Endodermal cell (in vitro differentiated cells): ENCODE results near the gene SLC28A2. TPM values are rescaled to one million over a fixed set of nuclear protein-coding genes. Genes with fewer than 3 reads are reported as not detected.

Experiments
- DNase-seq: peaks from one replicate; pipeline ENCODE4 v3.0.0-alpha.2; 2017
- H3K27ac ChIP-seq: 2 replicates; pipeline ENCODE4 v1.5.1; 2013; ENCODE audit warnings: mild to moderate bottlenecking, low read depth, low read length, moderate library complexity
- H3K27me3 ChIP-seq: 2 replicates; pipeline ENCODE4 v1.6.1; 2013; ENCODE audit warnings: mild to moderate bottlenecking, low read length, moderate library complexity; ENCODE audit not compliant: insufficient read depth, control insufficient read depth, poor library complexity, severe bottlenecking
- H3K36me3 ChIP-seq: 2 replicates; pipeline ENCODE4 v1.7.0; 2013; ENCODE audit warnings: mild to moderate bottlenecking, low read length, moderate library complexity; ENCODE audit not compliant: control insufficient read depth, insufficient read depth
- H3K4me1 ChIP-seq: one replicate; pipeline ENCODE4 v1.7.0; 2013; ENCODE audit warnings: low read length; ENCODE audit not compliant: control insufficient read depth, insufficient read depth
- H3K4me3 ChIP-seq: 2 replicates; pipeline ENCODE4 v1.5.1; 2013; ENCODE audit warnings: mild to moderate bottlenecking, low read length, moderate library complexity
- H3K9ac ChIP-seq: 2 replicates; pipeline ENCODE4 v1.6.1; 2013; ENCODE audit warnings: mild to moderate bottlenecking, low read length, moderate library complexity; ENCODE audit not compliant: poor library complexity, severe bottlenecking; ENCODE audit errors: extremely low read depth
- H3K9me3 ChIP-seq: 2 replicates; pipeline ENCODE4 v1.6.1; 2013; ENCODE audit warnings: mild to moderate bottlenecking, low read length, moderate library complexity; ENCODE audit not compliant: control insufficient read depth
- H3K27ac Mint-ChIP-seq: 2 replicates; pipeline ENCODE4 v1.8.0; 2020; ENCODE audit warnings: mixed read lengths
- H3K27me3 Mint-ChIP-seq: 2 replicates; pipeline ENCODE4 v1.8.0; 2021; ENCODE audit warnings: mild to moderate bottlenecking, mixed read lengths; ENCODE audit not compliant: insufficient read depth
- H3K36me3 Mint-ChIP-seq: 2 replicates; pipeline ENCODE4 v1.8.0; 2020; ENCODE audit warnings: low read depth, mixed read lengths
- H3K4me1 Mint-ChIP-seq: 2 replicates; pipeline ENCODE4 v1.8.0; 2020; ENCODE audit warnings: mixed read lengths
- H3K4me3 Mint-ChIP-seq: 2 replicates; pipeline ENCODE4 v1.8.0; 2020; ENCODE audit warnings: mild to moderate bottlenecking, moderate library complexity, mixed read lengths
- H3K9me3 Mint-ChIP-seq: 2 replicates; pipeline ENCODE4 v1.8.0; 2020; ENCODE audit warnings: mild to moderate bottlenecking, mixed read lengths
- WGBS, 2 experiments: methylation state at CpG; one replicate each; pipeline versions ENCODE4 v1.1.5 to v1.1.7; 2013; ENCODE audit warnings: missing lambda C conversion rate in 2 of 2, mixed read lengths in 1 of 2; ENCODE audit not compliant: insufficient coverage in 1 of 2, insufficient read length in 1 of 2; 5-methylcytosine and 5-hydroxymethylcytosine counted together
- total RNA-seq, 2 donors: library from RNA; stranded (reverse); fragmentation: NEBNext Ultra II Directional in 1 of 2; extraction: Animal tissue kit (Norgen Biotek cat#: 25700) in 1 of 2; gene quantifications; 2 replicates in 1 of 2; 3 replicates in 1 of 2; pipeline ENCODE4 v1.2.1, GENCODE V29; 2021
- TF ChIP-seq, protein P1 (sequence below): fragments of 200-600 bp; sonication (generic); conservative IDR thresholded peaks from 2 replicates; pipeline ENCODE4 v1.5.0; 2021; ENCODE audit warnings: antibody characterized with exemption, mild to moderate bottlenecking

Gene SLC28A2
- total RNA-seq, 2 donors from 2014 or later, result 3.8 to 4.4 TPM

GRCh38 chr15:45230245-45230965, 21.6 kb upstream of the SLC28A2 start:
- H3K9me3 ChIP-seq, result peaks cover 29% of the 10 kb centered on the region
- no peaks in the 10 kb centered on the region for H3K27me3 ChIP-seq
- WGBS, 2 experiments, result 0% methylated on average over 1 of the region's 1 CpG
- peaks cover 13% of the 10 kb centered on the region for H3K4me1 Mint-ChIP-seq
- no peak overlapping the region for H3K27ac ChIP-seq
- H3K4me3 Mint-ChIP-seq, result no peak overlapping the region
- DNase-seq, result no peak
- H3K36me3 ChIP-seq, result no peaks in the 10 kb centered on the region
- TF ChIP-seq, protein P1, sequence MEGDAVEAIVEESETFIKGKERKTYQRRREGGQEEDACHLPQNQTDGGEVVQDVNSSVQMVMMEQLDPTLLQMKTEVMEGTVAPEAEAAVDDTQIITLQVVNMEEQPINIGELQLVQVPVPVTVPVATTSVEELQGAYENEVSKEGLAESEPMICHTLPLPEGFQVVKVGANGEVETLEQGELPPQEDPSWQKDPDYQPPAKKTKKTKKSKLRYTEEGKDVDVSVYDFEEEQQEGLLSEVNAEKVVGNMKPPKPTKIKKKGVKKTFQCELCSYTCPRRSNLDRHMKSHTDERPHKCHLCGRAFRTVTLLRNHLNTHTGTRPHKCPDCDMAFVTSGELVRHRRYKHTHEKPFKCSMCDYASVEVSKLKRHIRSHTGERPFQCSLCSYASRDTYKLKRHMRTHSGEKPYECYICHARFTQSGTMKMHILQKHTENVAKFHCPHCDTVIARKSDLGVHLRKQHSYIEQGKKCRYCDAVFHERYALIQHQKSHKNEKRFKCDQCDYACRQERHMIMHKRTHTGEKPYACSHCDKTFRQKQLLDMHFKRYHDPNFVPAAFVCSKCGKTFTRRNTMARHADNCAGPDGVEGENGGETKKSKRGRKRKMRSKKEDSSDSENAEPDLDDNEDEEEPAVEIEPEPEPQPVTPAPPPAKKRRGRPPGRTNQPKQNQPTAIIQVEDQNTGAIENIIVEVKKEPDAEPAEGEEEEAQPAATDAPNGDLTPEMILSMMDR, result no peak
- peaks cover 32% of the 10 kb centered on the region for H3K9me3 Mint-ChIP-seq
- H3K9ac ChIP-seq, result no peak overlapping the region
- H3K4me1 ChIP-seq, result peaks cover 2% of the 10 kb centered on the region
- H3K36me3 Mint-ChIP-seq, result no peaks in the 10 kb centered on the region
- peaks cover 42% of the 10 kb centered on the region for H3K27me3 Mint-ChIP-seq
- no peak overlapping the region for H3K4me3 ChIP-seq
- H3K27ac Mint-ChIP-seq, result no peak overlapping the region

GRCh38 chr15:45231132-45231531, 20.9 kb upstream of the SLC28A2 start:
- H3K9me3 Mint-ChIP-seq, result peaks cover 38% of the 10 kb centered on the region
- no peak overlapping the region for H3K27ac Mint-ChIP-seq
- H3K9ac ChIP-seq, result no peak overlapping the region
- H3K4me3 ChIP-seq, result no peak overlapping the region
- no peak overlapping the region for H3K27ac ChIP-seq
- peaks cover 31% of the 10 kb centered on the region for H3K9me3 ChIP-seq
- no peak for DNase-seq
- H3K4me1 ChIP-seq, result peaks cover 2% of the 10 kb centered on the region
- TF ChIP-seq, protein P1, result no peak
- no peaks in the 10 kb centered on the region for H3K36me3 ChIP-seq
- H3K4me3 Mint-ChIP-seq, result no peak overlapping the region
- H3K36me3 Mint-ChIP-seq, result no peaks in the 10 kb centered on the region
- no peaks in the 10 kb centered on the region for H3K27me3 ChIP-seq
- peaks cover 42% of the 10 kb centered on the region for H3K27me3 Mint-ChIP-seq
- H3K4me1 Mint-ChIP-seq, result peaks cover 11% of the 10 kb centered on the region
- WGBS, 2 experiments, result 96% methylated on average over 3 of the region's 3 CpGs; no CpG with 5 or more reads in 1 of the 2 experiments

- Mint-ChIP-seq H3K4me1 (peaks cover 3% of the 10 kb centered on the region), H3K27ac (no peak overlapping the region), H3K9me3 (peaks cover 46% of the 10 kb centered on the region), H3K27me3 (peaks cover 44% of the 10 kb centered on the region), H3K36me3 (no peaks in the 10 kb centered on the region), H3K4me3 (no peak overlapping the region)
- H3K27me3 ChIP-seq, result no peaks in the 10 kb centered on the region
- 96 to 100% methylated on average over 2 to 3 of the region's 4 CpGs for WGBS, 2 experiments
- H3K4me1 ChIP-seq, result no peaks in the 10 kb centered on the region
- no peak for DNase-seq
- H3K9me3 ChIP-seq, result peaks cover 35% of the 10 kb centered on the region
- TF ChIP-seq, protein P1, result no peak
- H3K9ac ChIP-seq, result no peak overlapping the region
- no peak overlapping the region for H3K27ac ChIP-seq
- H3K36me3 ChIP-seq, result no peaks in the 10 kb centered on the region
- no peak overlapping the region for H3K4me3 ChIP-seq
These were observed 20.0 kb upstream of the SLC28A2 start for GRCh38 chr15:45231864-45232562.
